Upper lobe of left lung (tissue), 4 donors: ENCODE data around the gene NME8.

Source experiments
- EP300 ChIP-seq, 4 donors: sonication (generic); formaldehyde crosslinking; IDR thresholded peaks; one replicate each; pipeline ENCODE4 v1.5.1; 2017; ENCODE audit warnings: antibody characterized with exemption in 4 of 4, control low read depth in 2 of 4
- POLR2A ChIP-seq, 4 donors: fragments of 450-650 bp; IDR thresholded peaks; one replicate each; pipeline ENCODE4 v1.5.1; 2016 to 2017; ENCODE audit warnings: antibody characterized with exemption in 4 of 4, mild to moderate bottlenecking in 2 of 4
- POLR2AphosphoS5 ChIP-seq, 2 donors: sonication (generic); formaldehyde crosslinking; IDR thresholded peaks; one replicate each; pipeline ENCODE4 v1.5.1; 2017; ENCODE audit warnings: antibody characterized with exemption in 2 of 2
- TF ChIP-seq, protein P1 (sequence below), 6 experiments: fragments of 450-650 bp in 4 of 6; fragments of 200-600 bp in 2 of 6; sonication (generic) in 2 of 6; IDR thresholded peaks; one replicate each; pipeline ENCODE4 v1.5.1; 2016 to 2019; ENCODE audit warnings: antibody characterized with exemption in 6 of 6

DNA sequence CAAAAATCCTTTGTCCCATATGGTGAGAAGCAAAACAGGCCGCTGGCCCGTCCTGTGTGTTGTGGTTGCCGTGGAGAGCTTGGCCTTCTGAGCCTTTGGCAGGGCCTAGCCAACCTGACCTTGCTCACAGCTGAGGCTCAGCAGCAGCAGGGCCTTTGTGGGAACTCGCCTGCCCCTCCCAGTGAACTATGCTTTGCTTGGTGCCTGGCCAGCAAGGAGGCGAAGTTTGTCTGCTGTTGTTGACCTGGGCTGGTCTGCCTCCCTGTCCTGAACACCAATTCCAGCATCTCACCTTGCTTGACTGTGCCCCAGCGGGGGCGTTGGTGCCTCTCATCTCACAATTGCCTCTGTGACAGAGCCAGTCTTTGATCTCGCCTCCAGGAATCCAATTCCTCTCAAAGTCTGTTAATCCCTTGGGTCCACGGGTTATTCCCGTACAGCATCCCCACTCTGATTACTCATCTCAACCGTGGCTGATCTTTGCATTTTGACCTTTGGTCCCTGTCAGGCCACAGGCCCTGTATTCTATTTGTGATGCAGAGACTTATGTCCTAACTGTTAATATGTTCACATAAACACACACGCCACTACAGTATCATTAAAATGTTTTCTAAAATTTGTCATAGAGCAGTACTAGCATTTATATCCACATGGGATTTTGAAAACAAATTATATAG, 94.7 kb downstream of the NME8 start:
- TF ChIP-seq EP300 (IDR thresholded peaks at IDR 0.05) (no peak), POLR2AphosphoS5 (IDR thresholded peaks at IDR 0.05) (no peak), POLR2A (IDR thresholded peaks at IDR 0.05) (no peak)
- TF ChIP-seq, protein P1, sequence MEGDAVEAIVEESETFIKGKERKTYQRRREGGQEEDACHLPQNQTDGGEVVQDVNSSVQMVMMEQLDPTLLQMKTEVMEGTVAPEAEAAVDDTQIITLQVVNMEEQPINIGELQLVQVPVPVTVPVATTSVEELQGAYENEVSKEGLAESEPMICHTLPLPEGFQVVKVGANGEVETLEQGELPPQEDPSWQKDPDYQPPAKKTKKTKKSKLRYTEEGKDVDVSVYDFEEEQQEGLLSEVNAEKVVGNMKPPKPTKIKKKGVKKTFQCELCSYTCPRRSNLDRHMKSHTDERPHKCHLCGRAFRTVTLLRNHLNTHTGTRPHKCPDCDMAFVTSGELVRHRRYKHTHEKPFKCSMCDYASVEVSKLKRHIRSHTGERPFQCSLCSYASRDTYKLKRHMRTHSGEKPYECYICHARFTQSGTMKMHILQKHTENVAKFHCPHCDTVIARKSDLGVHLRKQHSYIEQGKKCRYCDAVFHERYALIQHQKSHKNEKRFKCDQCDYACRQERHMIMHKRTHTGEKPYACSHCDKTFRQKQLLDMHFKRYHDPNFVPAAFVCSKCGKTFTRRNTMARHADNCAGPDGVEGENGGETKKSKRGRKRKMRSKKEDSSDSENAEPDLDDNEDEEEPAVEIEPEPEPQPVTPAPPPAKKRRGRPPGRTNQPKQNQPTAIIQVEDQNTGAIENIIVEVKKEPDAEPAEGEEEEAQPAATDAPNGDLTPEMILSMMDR (IDR thresholded peaks at IDR 0.05) = no peak
